A549 (cell line): ENCODE results near the gene ROR1. TPM values are rescaled to one million over a fixed set of nuclear protein-coding genes. Genes with fewer than 3 reads are reported as not detected.

Experiments
- ATAC-seq, 2 experiments: fragments of 200-7000 bp in 1 of 2; fragments of >200 bp in 1 of 2; cut with Nextera tagmentation in 1 of 2; cut with Tn5 transposase in 1 of 2; 3 replicates each; pipeline versions ENCODE4 v1.8.0 to v1.9.1; 2018 to 2020; ENCODE audit warnings: mild to moderate bottlenecking in 1 of 2, moderate library complexity in 1 of 2
- CTCF ChIA-PET: fragments of 300-600 bp; sonication (Branson Sonifier 250); formaldehyde crosslinking; extraction: SDS; loops from one replicate; lab custom pipeline; 2021; ENCODE audit warnings: antibody characterized with exemption, inconsistent platforms; lab: Yijun Ruan, JAX
- POLR2A ChIA-PET: fragments of 350-600 bp; formaldehyde crosslinking; extraction: SDS; loops from one replicate; lab custom pipeline; 2021; ENCODE audit warnings: antibody characterized with exemption, inconsistent platforms; lab: Yijun Ruan, JAX
- DNase-seq, 2 experiments: peaks; one replicate each; pipeline versions ENCODE4 v3.0.0 to v3.0.0-alpha.2; 2011 to 2016; ENCODE audit warnings: low read depth in 1 of 2, low spot score in 1 of 2
- FAIRE-seq: peaks from 2 replicates; lab custom pipeline; 2011; peaks lifted over from hg19 to GRCh38; lab: Jason Lieb, UNC
- H3K27ac ChIP-seq, 2 experiments: fragments of >200 bp; sonication (Bioruptor Twin); formaldehyde crosslinking; 3 replicates each; pipeline ENCODE4 v1.5.1; 2016 to 2017
- H3K4me1 ChIP-seq: fragments of >200 bp; sonication (Bioruptor Twin); formaldehyde crosslinking; 3 replicates; pipeline ENCODE4 v1.6.1; 2016
- H3K4me2 ChIP-seq: fragments of >200 bp; sonication (Bioruptor Twin); formaldehyde crosslinking; 3 replicates; pipeline ENCODE4 v1.6.1; 2016
- H3K4me3 ChIP-seq: fragments of >200 bp; sonication (Bioruptor Twin); formaldehyde crosslinking; 3 replicates; pipeline ENCODE4 v1.5.1; 2016
- H3K9me3 ChIP-seq: fragments of >200 bp; sonication (Bioruptor Twin); formaldehyde crosslinking; 3 replicates; pipeline ENCODE4 v1.6.1; 2016
- CEBPB ChIP-seq, 2 experiments: fragments of >200 bp in 1 of 2; sonication (Bioruptor Twin) in 1 of 2; formaldehyde crosslinking in 1 of 2; IDR thresholded peaks; 2 replicates each; pipeline ENCODE4 v1.6.1; 2012 to 2016
- CHD2 ChIP-seq: fragments of 150-350 bp; IDR thresholded peaks from 2 replicates; pipeline ENCODE4 v1.6.1; 2014; ENCODE audit warnings: low read length; ENCODE audit not compliant: partially characterized antibody
- CHD4 ChIP-seq: fragments of 200-600 bp; sonication (generic); IDR thresholded peaks from 2 replicates; pipeline ENCODE4 v1.6.1; 2016; ENCODE audit warnings: antibody characterized with exemption, mild to moderate bottlenecking, borderline replicate concordance
- FOSL2 ChIP-seq, 2 experiments: fragments of 450-650 bp in 1 of 2; fragments of >200 bp in 1 of 2; sonication (Bioruptor Twin) in 1 of 2; formaldehyde crosslinking; IDR thresholded peaks; 2 replicates each; pipeline versions ENCODE4 v1.5.0 to v1.6.1; 2016 to 2020; ENCODE audit warnings: mild to moderate bottlenecking in 1 of 2, moderate library complexity in 1 of 2
- GATA3 ChIP-seq: IDR thresholded peaks from 2 replicates; pipeline ENCODE4 v1.6.1; 2012; ENCODE audit warnings: borderline replicate concordance
- HEYL ChIP-seq: fragments of 250-450 bp; sonication (Bioruptor Pico); IDR thresholded peaks from 2 replicates; pipeline ENCODE4 v1.8.0; 2021; ENCODE audit warnings: mild to moderate bottlenecking, moderate library complexity
- KDM5A ChIP-seq: fragments of 200-600 bp; sonication (generic); IDR thresholded peaks from 2 replicates; pipeline ENCODE4 v1.6.1; 2016; ENCODE audit warnings: antibody characterized with exemption, mild to moderate bottlenecking
- MAX ChIP-seq: IDR thresholded peaks from 2 replicates; pipeline ENCODE4 v1.6.1; 2012
- MAZ ChIP-seq: fragments of 150-350 bp; IDR thresholded peaks from 2 replicates; pipeline ENCODE4 v1.6.1; 2014; ENCODE audit warnings: antibody characterized with exemption, low read depth, low read length, borderline replicate concordance
- MYC ChIP-seq: IDR thresholded peaks from 2 replicates; pipeline ENCODE4 v1.6.1; 2012; ENCODE audit warnings: mild to moderate bottlenecking, inconsistent platforms, low read length, improper control_type of control experiment, borderline replicate concordance
- NFE2L2 ChIP-seq: fragments of 150-350 bp; conservative IDR thresholded peaks from 2 replicates; pipeline ENCODE4 v1.6.1; 2014; ENCODE audit warnings: low read length
- NPAS2 ChIP-seq: fragments of 250-450 bp; sonication (Bioruptor Pico); IDR thresholded peaks from 2 replicates; pipeline ENCODE4 v1.8.0; 2022; ENCODE audit warnings: mild to moderate bottlenecking, moderate library complexity, borderline replicate concordance
- PHF8 ChIP-seq: fragments of 200-600 bp; sonication (generic); IDR thresholded peaks from 2 replicates; pipeline ENCODE4 v1.6.1; 2016; ENCODE audit warnings: low read depth, mild to moderate bottlenecking, antibody characterized with exemption, moderate library complexity, borderline replicate concordance
- RNF2 ChIP-seq: fragments of 200-600 bp; sonication (generic); IDR thresholded peaks from 2 replicates; pipeline ENCODE4 v1.6.1; 2016; ENCODE audit warnings: low read depth, mild to moderate bottlenecking, antibody characterized with exemption, moderate library complexity, borderline replicate concordance
- SREBF2 ChIP-seq: fragments of 450-650 bp; IDR thresholded peaks from 2 replicates; pipeline ENCODE4 v1.6.1; 2014; ENCODE audit warnings: mild to moderate bottlenecking, moderate library complexity
- TP53 ChIP-seq: fragments of 250-450 bp; sonication (Bioruptor Pico); IDR thresholded peaks from 2 replicates; pipeline ENCODE4 v1.5.0; 2021; ENCODE audit warnings: mild to moderate bottlenecking, moderate library complexity
- ZSCAN20 ChIP-seq: fragments of 250-450 bp; sonication (Bioruptor Pico); IDR thresholded peaks from 2 replicates; pipeline ENCODE4 v1.8.0; 2022; ENCODE audit warnings: mild to moderate bottlenecking, moderate library complexity
- WGBS: methylation state at CpG from one replicate; pipeline ENCODE4 v1.1.6; 2017; ENCODE audit errors: missing lambda C conversion rate; 5-methylcytosine and 5-hydroxymethylcytosine counted together
- polyA plus RNA-seq, 4 experiments: library from polyadenylated mRNA; depleted of rRNA in 3 of 4; stranded (reverse); fragments of >200 nt; fragmentation: RNase III in 1 of 4; extraction: RNeasy Plus Mini Kit Qiagen cat#74134 plus additional on column Dnase treatment in 1 of 4; gene quantifications; 2 replicates in 3 of 4; 3 replicates in 1 of 4; pipeline ENCODE4 v1.2.3, GENCODE V29; 2011 to 2017
- TF ChIP-seq, protein P1 (sequence below): fragments of >200 bp; sonication (Bioruptor Twin); formaldehyde crosslinking; IDR thresholded peaks from 2 replicates; pipeline ENCODE4 v1.6.1; 2016
- TF ChIP-seq, protein P2 (sequence below): fragments of 250-450 bp; sonication (Bioruptor Pico); IDR thresholded peaks from 2 replicates; pipeline ENCODE4 v1.5.0; 2020; ENCODE audit warnings: low read depth, mild to moderate bottlenecking, moderate library complexity
- TF ChIP-seq, protein P3 (sequence below): fragments of 450-650 bp; IDR thresholded peaks from 2 replicates; pipeline ENCODE4 v1.6.1; 2014; ENCODE audit warnings: antibody characterized with exemption
- TF ChIP-seq, protein P4 (sequence below): IDR thresholded peaks from 2 replicates; pipeline ENCODE4 v1.6.1; 2012

ROR1 gene
- polyA plus RNA-seq, 2 of the 4 experiments (the other 2 are of a cell fraction) = 6.5 to 19.0 TPM

- ChIA-PET POLR2A (no interaction called here), CTCF (interaction anchor here (1.5 to 3.0 kb wide), 2 partner anchors 10 to 221 kb away, joined by 3 to 11 read pairs; no protein-coding TSS in a partner anchor)
- H3K4me2 ChIP-seq = peak overlapping the region; percentile 50
- TF ChIP-seq FOSL2 (IDR thresholded peaks at IDR 0.05) (no peak), FOSL2 (CRISPR knock-in tag; IDR thresholded peaks at IDR 0.05) (no peak), KDM5A (no peak)
- TF ChIP-seq, protein P1, sequence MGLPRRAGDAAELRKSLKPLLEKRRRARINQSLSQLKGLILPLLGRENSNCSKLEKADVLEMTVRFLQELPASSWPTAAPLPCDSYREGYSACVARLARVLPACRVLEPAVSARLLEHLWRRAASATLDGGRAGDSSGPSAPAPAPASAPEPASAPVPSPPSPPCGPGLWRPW = no peak
- ATAC-seq (no peak), FAIRE-seq (no peak), DNase-seq (no peak)
- H3K4me1 ChIP-seq = peaks cover 78% of the 10 kb centered on the region
- 63% methylated on average over 10 of the region's 10 CpGs for WGBS
- peak overlapping the region; percentile 49 to 51; a peak in 4 of 6 replicates for H3K27ac ChIP-seq
- no peak overlapping the region for H3K4me3 ChIP-seq
- no peaks in the 10 kb centered on the region for H3K9me3 ChIP-seq
These were observed 139.7 kb downstream of the ROR1 start for GRCh38 chr1:63913533-63913932.

DNA sequence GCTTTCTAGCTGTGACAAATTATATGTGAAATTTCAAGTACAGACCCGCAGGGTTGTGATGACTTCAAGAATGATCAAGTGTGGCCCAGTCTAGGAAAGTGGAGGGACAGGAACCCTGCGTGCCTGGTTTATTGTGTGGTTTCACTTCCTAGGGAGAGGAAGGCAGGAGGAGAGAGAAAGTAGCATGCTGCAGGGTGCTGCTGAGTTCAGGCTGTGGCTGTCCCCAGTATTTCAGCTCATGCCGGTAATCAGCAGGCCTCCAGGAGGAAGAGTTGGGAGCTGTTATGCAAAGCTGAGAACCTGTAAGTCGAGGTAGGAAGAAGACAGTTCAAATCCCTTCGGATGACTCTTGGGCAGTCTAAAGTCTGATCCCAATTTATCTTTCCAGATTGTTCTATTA is 140.4 kb downstream of the ROR1 start:
- peaks cover 82% of the 10 kb centered on the region for H3K4me1 ChIP-seq
- ChIA-PET POLR2A (no interaction called here), CTCF (interaction anchor here (0.7 to 3.0 kb wide), 5 partner anchors 9 to 334 kb away, joined by 3 to 11 read pairs (median 3); no protein-coding TSS in a partner anchor)
- ATAC-seq (0 out of 6 replicates have a peak, but pooled peaks of 1 of the 2 experiments have one; percentile 18), DNase-seq (no peak), FAIRE-seq (no peak)
- peak overlapping the region; percentile 49 to 51; a peak in 4 of 6 replicates for H3K27ac ChIP-seq
- TF ChIP-seq MAZ = no peak
- TF ChIP-seq CEBPB (IDR thresholded peaks at IDR 0.05) = no peak
- no peak for TF ChIP-seq ZSCAN20
- no peak for TF ChIP-seq CHD2
- TF ChIP-seq MAX = no peak
- no peak for TF ChIP-seq PHF8
- TF ChIP-seq, protein P2, sequence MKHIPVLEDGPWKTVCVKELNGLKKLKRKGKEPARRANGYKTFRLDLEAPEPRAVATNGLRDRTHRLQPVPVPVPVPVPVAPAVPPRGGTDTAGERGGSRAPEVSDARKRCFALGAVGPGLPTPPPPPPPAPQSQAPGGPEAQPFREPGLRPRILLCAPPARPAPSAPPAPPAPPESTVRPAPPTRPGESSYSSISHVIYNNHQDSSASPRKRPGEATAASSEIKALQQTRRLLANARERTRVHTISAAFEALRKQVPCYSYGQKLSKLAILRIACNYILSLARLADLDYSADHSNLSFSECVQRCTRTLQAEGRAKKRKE = no peak
- TF ChIP-seq, protein P1 = no peak
- no peak for TF ChIP-seq CHD4
- TF ChIP-seq GATA3 = no peak
- TF ChIP-seq, protein P3, sequence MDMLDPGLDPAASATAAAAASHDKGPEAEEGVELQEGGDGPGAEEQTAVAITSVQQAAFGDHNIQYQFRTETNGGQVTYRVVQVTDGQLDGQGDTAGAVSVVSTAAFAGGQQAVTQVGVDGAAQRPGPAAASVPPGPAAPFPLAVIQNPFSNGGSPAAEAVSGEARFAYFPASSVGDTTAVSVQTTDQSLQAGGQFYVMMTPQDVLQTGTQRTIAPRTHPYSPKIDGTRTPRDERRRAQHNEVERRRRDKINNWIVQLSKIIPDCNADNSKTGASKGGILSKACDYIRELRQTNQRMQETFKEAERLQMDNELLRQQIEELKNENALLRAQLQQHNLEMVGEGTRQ = no peak
- TF ChIP-seq TP53 (CRISPR knock-in tag) = no peak
- TF ChIP-seq RNF2 = no peak
- no peak for TF ChIP-seq MYC
- TF ChIP-seq NFE2L2 = no peak
- TF ChIP-seq KDM5A = no peak
- TF ChIP-seq NPAS2 = no peak
- TF ChIP-seq, protein P4, sequence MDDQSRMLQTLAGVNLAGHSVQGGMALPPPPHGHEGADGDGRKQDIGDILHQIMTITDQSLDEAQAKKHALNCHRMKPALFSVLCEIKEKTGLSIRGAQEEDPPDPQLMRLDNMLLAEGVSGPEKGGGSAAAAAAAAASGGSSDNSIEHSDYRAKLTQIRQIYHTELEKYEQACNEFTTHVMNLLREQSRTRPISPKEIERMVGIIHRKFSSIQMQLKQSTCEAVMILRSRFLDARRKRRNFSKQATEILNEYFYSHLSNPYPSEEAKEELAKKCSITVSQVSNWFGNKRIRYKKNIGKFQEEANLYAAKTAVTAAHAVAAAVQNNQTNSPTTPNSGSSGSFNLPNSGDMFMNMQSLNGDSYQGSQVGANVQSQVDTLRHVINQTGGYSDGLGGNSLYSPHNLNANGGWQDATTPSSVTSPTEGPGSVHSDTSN = no peak
- no peaks in the 10 kb centered on the region for H3K9me3 ChIP-seq
- 78% methylated on average over 5 of the region's 5 CpGs for WGBS
- H3K4me2 ChIP-seq = peak overlapping the region; percentile 50
- no peak overlapping the region for H3K4me3 ChIP-seq

- H3K4me2 ChIP-seq = peak overlapping the region; percentile 50
- DNase-seq (no peak), ATAC-seq (no peak), FAIRE-seq (no peak)
- H3K4me1 ChIP-seq = peaks cover 85% of the 10 kb centered on the region
- no peak overlapping the region for H3K4me3 ChIP-seq
- ChIA-PET POLR2A (no interaction called here), CTCF (interaction anchor here (1.3 to 3.0 kb wide), 4 partner anchors 9 to 240 kb away, joined by 3 to 11 read pairs (median 3); no protein-coding TSS in a partner anchor)
- no peaks in the 10 kb centered on the region for H3K9me3 ChIP-seq
- H3K27ac ChIP-seq = peak overlapping the region; percentile 49 to 51; a peak in 4 of 6 replicates
- WGBS = 93% methylated on average over 1 of the region's 1 CpG
- TF ChIP-seq, protein P3 = no peak
- TF ChIP-seq, protein P4 = no peak
- TF ChIP-seq HEYL (CRISPR knock-in tag) = no peak
- TF ChIP-seq SREBF2 = no peak
These were observed 140.9 kb downstream of the ROR1 start for GRCh38 chr1:63914706-63915105.
